Activated T-helper 1 cell treated with anti-CD3 and anti-CD28 coated beads, Interleukin-2, amount 50 U/mL, for 16 hours (primary cell): ENCODE data around the gene GYG1.

Experiments used
- DNase-seq, 2 donors: peaks; one replicate each; pipeline ENCODE4 v3.0.0-alpha.2; 2020; ENCODE audit warnings: low read depth in 1 of 2, low spot score in 1 of 2

GYG1 gene

DNA sequence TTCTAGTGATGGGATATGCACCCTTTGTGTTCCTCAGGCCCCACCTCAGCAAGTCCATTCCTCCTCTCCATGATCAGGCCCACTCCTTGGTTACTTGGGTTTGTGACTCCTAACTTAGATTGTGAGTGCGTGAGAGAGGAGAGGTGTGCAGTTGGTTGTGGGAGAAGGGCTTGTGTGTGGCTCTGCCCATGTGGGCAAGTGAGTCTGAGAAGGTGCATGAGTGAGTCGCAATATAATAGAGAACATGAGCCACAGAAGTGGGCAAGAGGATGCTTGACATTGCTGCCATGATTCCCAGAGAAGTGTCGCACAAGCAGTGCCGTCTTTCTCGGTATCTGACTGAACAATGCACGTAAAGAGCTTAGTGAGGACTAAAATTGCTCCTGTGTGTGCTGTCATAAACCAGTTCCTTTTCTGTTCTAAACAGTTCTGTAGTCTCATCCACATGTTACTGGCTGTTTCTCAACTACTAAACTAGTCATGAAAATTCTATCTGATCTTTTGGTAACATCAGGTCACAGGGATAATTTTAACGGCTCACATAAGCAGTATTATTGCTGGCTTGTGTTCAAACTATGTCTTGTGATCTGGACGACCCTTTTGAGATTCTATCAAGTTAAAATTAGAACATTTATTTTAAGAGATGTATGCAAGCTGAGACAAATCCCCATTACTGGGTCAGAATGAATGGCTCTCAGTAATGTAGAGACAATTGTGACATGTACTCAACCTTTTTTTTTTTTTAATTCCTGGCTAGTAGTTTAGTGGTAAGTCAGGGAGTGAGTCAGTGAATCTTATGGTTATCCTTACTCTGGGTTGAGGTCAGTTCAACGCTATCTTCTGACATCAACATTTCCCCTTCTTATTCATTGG lies 25.6 kb downstream of the GYG1 start:
- DNase-seq, result no peak

DNA sequence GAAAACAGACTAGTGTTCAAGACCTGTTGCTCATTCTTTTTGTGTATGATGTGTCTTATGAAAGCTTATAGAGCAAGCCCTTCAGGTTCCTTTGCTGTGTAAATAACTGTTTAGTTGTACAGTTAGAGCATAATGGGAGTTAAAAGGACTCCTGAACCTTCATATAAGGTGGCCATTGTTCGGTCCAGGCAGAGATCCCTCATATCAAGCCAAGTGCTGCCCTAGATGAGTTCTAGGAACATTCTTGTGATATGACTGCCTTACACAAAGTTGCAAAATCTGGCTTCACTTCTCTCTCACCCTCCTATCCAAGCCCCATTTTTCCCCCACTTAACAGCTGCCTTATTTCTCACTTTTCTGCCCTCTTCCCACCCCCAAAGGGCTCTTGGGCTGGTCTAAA lies 26.9 kb downstream of the GYG1 start:
- no peak for DNase-seq

DNA sequence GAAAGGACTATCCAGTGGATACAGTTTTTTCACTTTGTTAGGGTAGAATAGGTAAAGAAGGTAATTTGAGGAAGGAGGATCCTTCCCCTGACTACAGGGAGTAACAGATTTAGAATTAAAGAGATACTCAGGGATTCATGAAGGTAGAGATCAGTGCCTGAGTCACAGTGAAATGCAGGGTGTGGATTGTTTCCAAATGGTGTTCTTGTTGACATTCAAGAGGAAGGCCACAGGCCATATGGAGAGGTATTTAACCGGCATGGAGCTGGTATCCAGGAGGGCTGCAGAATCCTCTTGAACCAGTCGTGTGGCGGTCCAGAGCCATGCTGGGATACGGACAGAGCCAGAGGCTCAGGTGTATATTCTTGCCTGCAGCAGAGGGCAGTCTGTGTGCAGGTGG lies 28.2 kb downstream of the GYG1 start:
- DNase-seq, result no peak

DNA sequence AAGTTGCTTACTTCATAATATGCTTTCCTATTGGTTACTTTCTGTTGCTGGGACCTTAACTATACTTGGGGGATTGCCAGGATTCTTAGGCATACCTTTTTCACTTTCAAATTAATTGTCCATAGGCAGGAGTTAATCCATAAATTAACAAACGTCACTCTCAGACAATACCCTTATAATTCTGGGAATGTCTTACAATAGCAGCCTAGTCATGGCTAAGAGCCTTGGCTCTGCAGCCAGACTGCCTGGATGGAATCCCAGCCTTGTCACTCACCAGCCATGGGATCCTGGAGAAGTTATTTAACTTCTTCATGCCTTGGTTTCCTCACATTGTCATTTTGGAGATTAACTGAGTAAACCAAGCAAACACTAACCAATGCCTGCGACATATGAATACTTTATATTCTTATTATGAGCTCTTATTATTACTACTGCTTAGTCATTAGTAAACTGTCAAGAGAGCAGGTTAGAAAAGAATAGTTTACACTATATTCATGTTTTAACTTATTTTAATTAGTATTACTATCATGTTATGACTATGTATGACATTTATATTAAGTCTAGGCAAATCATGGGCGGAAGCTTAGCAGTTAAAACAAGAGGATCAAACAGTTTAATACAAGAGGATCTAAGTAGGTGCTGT lies 29.0 kb downstream of the GYG1 start:
- no peak for DNase-seq

DNA sequence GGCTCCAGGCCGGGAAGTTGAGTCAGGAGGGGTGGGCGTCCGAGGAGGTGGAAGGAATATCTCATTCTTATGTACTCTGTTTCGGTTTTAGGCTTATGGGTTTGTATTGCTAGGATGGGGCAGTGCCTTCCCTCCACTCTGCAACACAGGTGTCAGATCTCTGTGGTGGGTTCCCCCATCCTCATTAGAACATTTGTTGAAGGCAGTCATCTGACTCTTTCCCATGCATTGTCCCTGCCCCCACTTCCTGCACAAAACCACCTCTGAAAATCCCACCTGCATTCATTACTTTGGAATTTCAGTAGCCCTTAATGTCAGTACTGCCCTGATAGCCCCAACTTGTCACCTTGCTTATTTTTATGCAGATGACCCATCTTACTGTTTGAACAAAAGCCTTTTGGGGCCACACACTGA lies 29.5 kb downstream of the GYG1 start:
- DNase-seq, result no peak

DNA sequence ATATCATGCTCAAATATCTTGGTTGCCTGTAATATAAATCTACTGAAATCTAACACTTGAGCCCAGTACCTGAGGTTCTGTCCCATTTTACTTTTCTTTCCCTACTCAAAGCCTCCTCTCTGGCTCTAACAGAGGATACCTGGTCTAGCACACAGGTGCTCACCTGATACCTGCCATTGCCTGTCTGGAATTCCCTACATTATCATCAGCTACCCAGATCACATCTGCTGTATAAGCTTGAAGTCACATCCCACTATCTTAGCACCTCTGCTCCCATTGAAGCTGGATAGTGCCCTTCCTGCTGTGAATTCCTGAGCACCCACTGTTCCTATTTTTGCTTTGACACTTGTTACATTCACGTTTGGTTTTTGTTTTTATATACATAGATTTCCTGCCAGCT lies 30.5 kb downstream of the GYG1 start:
- no peak for DNase-seq

DNA sequence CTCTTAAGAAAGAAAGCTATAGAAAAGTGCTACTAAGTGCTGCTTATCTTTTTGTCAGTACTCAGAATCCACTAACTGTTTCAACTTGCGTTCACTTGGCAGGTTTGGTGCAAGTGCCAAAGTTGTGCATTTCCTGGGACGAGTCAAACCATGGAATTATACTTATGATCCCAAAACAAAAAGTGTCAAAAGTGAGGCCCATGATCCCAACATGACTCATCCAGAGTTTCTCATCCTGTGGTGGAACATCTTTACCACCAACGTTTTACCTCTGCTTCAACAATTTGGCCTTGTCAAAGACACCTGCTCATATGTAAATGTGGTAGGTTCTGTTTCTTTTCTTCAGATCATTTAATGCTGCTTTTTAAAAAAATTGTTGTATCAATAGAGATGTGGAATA lies 32.6 kb downstream of the GYG1 start:
- DNase-seq, result no peak

DNA sequence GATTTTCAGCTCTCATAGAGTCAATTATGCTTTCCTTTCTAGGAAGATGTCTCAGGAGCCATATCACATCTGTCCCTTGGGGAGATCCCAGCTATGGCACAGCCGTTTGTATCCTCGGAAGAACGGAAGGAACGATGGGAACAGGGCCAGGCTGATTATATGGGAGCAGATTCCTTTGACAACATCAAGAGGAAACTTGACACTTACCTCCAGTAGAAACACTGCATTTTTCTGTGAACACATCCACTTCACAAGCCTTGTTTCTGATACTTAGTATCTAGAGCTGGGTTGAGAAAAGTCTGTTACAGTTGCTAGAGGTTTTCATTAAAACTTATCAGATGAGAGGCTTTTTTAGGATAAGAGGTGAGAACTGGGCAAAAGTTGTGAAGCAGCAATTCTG lies 35.4 kb downstream of the GYG1 start:
- DNase-seq, result no peak

DNA sequence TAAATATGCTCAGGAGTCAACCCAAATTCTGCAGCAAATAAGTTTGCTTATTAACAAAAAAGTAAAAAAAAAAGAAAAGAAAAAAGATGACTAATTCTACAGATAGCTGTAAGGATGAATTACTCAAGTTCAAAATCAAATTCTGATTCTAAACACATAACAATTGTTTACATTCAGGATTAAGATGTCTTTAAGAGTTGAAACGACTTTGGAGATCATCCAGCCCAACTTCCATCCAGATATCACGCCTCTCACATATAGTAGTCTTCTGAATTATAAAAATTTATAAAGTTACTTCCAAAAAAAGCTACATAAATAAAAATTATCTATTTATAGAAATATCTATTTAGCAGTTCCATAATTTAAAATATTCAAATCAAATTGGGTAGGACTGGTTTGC lies 39.8 kb downstream of the GYG1 start:
- no peak for DNase-seq

DNA sequence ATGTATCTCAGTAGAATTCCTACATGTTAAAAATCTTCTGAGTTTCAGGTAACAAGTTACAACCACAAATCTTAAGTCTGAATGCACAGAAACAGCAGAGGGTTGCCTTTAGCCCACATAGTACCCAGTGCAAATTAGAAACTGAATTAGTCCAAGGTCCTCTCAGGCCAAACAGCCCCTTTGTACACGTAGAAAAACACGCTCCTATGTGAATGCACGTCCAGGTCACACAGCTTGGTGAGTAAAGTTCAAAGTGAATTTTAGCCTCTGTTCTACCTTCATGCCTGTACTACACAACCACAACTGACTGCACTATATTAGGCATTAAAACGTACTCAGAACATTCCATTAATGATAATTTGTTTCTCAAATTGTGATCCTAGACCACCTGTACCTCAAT lies 46.3 kb downstream of the GYG1 start:
- DNase-seq, result no peak

DNA sequence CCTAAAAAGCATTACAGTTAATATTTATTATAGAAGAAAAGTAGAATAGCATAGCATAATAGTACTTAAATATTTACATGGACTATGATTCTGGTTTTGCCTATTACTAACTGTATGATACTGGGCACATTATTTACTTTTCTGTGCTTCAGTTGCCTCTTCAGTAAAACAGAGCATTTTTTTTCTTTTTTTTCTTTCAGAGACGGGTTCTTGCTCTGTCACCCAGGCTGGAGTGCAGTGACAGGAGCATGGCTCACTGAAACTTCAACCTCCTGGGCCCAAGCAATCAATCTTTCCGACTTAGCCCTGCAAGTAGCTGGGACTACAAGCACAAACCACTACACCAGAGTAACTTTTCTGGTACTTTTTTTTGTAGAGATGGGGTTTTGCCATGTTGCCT lies 47.0 kb downstream of the GYG1 start:
- no peak for DNase-seq

DNA sequence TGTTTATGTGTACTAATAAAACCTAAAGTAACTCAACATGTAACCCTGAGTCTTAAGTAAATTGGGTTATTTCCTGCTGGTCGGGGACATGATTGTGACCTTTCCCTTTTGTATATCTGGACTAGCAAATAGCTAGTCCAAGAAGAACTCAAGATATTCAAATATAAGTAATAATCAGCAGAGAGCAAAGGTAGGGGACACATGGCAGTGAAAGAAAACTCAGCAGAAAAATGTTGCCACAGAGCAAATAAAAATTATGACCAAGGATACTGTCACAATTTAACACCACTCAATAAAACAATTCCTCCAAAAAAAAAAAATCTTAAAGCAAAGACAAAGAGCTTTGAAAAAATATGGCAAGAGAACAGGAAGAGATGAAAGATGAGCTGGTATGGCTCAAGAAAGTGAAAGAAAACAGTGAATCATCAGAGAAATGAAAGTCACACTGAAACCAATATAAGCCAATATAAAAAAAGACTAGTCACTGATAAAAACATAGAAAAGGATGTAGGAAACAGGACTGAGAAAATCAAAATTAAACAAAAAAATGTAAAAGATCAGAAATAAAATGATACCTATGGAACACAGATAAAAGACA lies 51.5 kb downstream of the GYG1 start:
- no peak for DNase-seq

DNA sequence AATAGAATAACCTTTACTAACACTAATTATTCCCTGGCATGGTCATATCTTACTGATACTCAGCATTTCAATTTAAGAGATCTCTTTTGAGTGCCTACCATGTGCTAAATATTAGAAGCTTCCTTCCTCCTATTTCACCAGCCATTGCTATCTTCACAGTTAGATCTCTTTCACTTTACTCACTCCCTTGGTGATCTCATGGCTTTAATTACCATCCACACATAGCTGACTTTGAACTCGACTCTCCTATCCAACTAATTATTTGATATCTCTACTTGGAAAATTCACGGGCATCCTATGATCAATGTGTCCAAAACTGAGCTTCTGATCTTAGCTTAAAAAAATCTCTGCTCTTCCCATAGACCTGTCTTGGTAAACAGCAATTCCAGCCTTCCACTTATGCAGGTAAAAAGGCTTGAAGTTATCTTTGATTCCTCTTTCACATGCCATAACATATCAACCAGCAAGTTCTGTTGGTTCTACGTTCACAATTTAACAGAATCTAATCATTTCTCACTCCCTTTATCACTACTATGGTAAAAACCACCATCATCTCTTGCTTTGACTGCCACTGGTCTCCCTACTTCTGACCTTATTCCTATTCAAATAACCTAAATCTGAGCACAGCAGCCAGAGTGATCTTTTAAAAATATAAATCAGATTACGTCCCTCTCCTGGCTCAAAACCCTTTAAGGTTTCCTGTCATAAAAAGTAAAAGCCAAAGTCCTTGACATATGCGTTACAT lies 53.2 kb downstream of the GYG1 start:
- no peak for DNase-seq

DNA sequence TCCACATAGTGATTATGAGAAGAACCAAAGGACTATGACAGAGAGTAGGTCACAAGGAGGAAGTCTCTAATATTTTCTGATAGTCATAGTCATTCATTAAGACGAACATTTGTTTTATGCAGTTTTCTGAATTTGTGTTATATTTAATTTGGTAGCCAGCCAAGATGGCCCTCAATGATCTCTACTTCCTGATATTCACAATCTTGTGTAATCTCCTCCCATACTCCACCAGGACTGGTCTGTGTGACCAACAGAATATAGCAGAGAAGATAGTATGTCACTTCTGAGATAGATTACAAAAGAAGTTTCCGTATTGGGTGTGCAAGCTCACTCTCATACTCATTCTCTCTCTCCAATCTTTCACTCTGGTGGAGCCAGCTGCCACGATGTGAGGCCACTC lies 64.2 kb downstream of the GYG1 start:
- DNase-seq, result no peak

DNA sequence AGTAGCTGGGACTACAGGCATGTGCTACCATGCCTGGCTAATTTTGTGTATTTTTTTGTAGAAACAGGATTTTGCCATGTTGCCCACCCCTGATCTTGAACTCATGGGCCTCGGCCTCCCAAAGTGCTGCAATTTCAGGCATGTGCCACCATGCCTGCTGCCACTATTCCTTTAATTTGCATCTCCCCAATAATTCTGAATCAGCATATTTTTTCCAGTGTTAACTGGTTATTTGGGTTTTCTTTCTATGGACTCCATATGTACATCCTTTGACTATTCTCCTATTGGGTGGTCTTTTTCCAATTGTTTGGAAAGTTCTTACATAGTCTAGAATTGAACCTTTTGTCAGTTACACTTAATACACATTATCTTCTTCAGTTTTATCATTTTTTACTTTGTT lies 66.9 kb downstream of the GYG1 start:
- DNase-seq, result no peak

DNA sequence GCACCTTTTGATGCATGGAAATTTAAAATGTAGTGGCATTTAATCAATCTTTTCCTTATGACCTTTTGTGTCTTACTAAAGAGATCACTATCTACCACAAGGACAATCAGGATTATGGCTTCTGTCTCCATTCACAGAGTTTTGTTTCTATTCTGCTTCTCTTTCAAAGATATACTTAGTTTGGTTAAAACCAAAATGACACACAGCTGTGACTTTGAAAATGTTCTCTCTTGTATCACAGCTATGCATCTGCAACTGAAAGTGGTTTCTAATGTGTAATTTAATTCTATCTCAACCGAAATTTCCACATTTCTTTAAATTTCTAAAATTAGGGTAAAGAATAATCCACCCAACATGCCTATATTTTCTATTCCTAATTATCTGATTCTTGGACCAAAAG lies 67.3 kb downstream of the GYG1 start:
- DNase-seq, result no peak

DNA sequence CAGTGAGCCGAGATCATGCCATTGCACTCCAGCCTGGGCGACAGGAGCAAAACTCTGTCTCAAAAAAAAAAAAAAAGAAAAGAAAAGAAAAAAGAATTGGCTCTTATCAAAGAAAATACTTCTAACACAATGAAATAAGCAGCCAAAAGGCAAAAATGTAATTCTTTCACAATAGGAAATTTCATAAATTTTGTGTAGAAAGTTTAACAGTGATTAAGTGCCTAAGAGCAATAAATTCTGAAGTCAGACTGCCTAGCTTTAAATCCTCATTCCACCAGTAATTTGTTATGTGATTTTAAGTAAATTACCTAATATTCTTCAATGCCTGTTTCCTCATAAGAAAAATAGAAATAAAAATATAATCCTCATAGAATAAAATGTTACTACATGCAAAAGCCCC lies 70.4 kb downstream of the GYG1 start:
- DNase-seq, result no peak

DNA sequence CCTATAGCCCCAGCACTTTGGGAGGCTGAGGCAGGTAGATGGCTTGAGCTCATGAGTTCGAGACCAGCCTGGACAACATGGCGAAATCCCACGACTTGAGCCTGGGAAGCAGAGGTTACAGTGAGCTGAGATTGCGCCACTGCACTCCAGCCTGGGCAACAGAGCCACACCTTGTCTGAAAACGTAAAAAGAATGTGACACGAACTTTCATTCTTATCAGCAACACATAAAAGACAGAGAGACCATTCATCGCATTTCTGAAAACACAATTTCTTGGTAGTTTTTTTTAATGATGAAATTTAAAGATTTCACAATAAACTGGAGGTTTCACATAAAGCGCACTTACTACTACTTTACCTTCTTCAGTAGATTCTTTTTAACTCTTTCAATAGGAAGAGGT lies 76.5 kb downstream of the GYG1 start:
- no peak for DNase-seq
